Measurements from ENCODE around the gene PRTG.

The PRTG gene

DNA sequence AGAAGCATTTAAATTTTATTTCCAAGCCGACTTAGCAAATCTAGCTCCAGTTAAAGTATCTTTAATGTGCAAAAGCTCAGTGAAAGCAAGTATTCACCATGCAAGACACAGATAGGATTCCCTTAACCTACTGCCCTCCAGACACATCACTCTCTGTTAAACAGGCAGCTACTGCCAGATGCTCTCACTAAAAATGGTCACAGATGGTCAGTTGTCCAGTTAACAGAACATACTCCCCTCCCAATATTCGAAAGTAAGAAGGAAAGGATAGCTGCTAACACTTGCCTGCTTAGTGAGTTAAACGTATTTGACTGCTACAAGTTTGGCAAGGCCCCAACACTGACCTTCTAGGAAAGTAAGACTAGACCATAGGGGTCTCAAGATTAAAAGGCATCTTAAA, 73.7 kb downstream of the PRTG start:
- H3K4me3 ChIP-seq (ENCODE audit: low read length), result no peak overlapping the region
- no peak for DNase-seq (ENCODE audit: low read depth, low spot score)
- H3K9me3 ChIP-seq (ENCODE audit: control insufficient read depth, insufficient read depth, low read length), result no peaks in the 10 kb centered on the region
- WGBS (ENCODE audit: insufficient coverage, insufficient read length), result no CpG with 5 or more reads among the region's 3 CpGs
- H3K36me3 ChIP-seq (ENCODE audit: control insufficient read depth, insufficient read depth, low read length), result no peaks in the 10 kb centered on the region
- H3K4me1 ChIP-seq (ENCODE audit: control insufficient read depth, insufficient read depth, low read length), result no peaks in the 10 kb centered on the region
- H3K27me3 ChIP-seq (ENCODE audit: control insufficient read depth, insufficient read depth, low read length), result no peaks in the 10 kb centered on the region
- H3K27ac ChIP-seq (ENCODE audit: low read length), result no peak overlapping the region

- H3K27me3 ChIP-seq (ENCODE audit: control insufficient read depth, insufficient read depth, low read length), result no peaks in the 10 kb centered on the region
- no peak for DNase-seq (ENCODE audit: low read depth, low spot score)
- no peaks in the 10 kb centered on the region for H3K36me3 ChIP-seq (ENCODE audit: control insufficient read depth, insufficient read depth, low read length)
- no CpG with 5 or more reads among the region's 4 CpGs for WGBS (ENCODE audit: insufficient coverage, insufficient read length)
- no peak overlapping the region for H3K27ac ChIP-seq (ENCODE audit: low read length)
- H3K9me3 ChIP-seq (ENCODE audit: control insufficient read depth, insufficient read depth, low read length), result no peaks in the 10 kb centered on the region
- H3K4me1 ChIP-seq (ENCODE audit: control insufficient read depth, insufficient read depth, low read length), result peaks cover 4% of the 10 kb centered on the region; the same call in 1 of the 2 replicates
- H3K4me3 ChIP-seq (ENCODE audit: low read length), result no peak overlapping the region
These were observed 77.2 kb downstream of the PRTG start for GRCh38 chr15:55665605-55666227.

DNA sequence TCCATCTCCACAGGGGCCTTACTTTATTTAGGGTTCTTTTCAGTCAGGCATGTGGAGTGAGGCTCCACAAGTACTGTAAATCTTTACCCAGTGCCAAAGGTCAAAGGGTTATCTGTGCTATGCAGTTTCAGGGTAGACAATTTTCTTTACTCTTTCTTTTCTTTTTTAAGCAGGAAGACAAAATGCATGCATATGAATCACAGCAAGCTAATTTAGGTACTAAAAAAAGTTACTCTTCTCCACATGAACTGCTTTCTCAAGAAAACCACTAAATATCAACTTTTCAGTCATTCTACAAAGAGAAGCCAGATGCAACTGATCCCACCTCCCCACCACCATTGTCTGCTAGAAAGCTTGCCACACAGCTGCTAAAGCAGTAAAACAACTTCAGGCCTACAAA, 81.5 kb downstream of the PRTG start:
- Histone ChIP-seq H3K27ac (ENCODE audit: low read length) (no peak overlapping the region), H3K9me3 (ENCODE audit: control insufficient read depth, insufficient read depth, low read length) (no peaks in the 10 kb centered on the region), H3K4me3 (ENCODE audit: low read length) (no peak overlapping the region), H3K4me1 (ENCODE audit: control insufficient read depth, insufficient read depth, low read length) (peaks cover 4% of the 10 kb centered on the region; the same call in 1 of the 2 replicates), H3K27me3 (ENCODE audit: control insufficient read depth, insufficient read depth, low read length) (no peaks in the 10 kb centered on the region), H3K36me3 (ENCODE audit: control insufficient read depth, insufficient read depth, low read length) (no peaks in the 10 kb centered on the region)
- DNase-seq (ENCODE audit: low read depth, low spot score), result peak; percentile 37

- no CpG with 5 or more reads among the region's 5 CpGs for WGBS (ENCODE audit: insufficient coverage, insufficient read length)
- H3K4me3 ChIP-seq (ENCODE audit: low read length), result no peak overlapping the region
- H3K27me3 ChIP-seq (ENCODE audit: control insufficient read depth, insufficient read depth, low read length), result no peaks in the 10 kb centered on the region
- no peak overlapping the region for H3K27ac ChIP-seq (ENCODE audit: low read length)
- H3K9me3 ChIP-seq (ENCODE audit: control insufficient read depth, insufficient read depth, low read length), result no peaks in the 10 kb centered on the region
- H3K36me3 ChIP-seq (ENCODE audit: control insufficient read depth, insufficient read depth, low read length), result no peaks in the 10 kb centered on the region
- peaks cover 4% of the 10 kb centered on the region; the same call in 1 of the 2 replicates for H3K4me1 ChIP-seq (ENCODE audit: control insufficient read depth, insufficient read depth, low read length)
- no peak for DNase-seq (ENCODE audit: low read depth, low spot score)
These were observed 82.8 kb downstream of the PRTG start for GRCh38 chr15:55660153-55660552.

GRCh38 chr15:55659481-55659880, 83.5 kb downstream of the PRTG start:
- Histone ChIP-seq H3K4me3 (ENCODE audit: low read length) (no peak overlapping the region), H3K36me3 (ENCODE audit: control insufficient read depth, insufficient read depth, low read length) (no peaks in the 10 kb centered on the region), H3K9me3 (ENCODE audit: control insufficient read depth, insufficient read depth, low read length) (no peaks in the 10 kb centered on the region), H3K27me3 (ENCODE audit: control insufficient read depth, insufficient read depth, low read length) (no peaks in the 10 kb centered on the region), H3K4me1 (ENCODE audit: control insufficient read depth, insufficient read depth, low read length) (peaks cover 4% of the 10 kb centered on the region; the same call in 1 of the 2 replicates), H3K27ac (ENCODE audit: low read length) (no peak overlapping the region)
- no CpG with 5 or more reads among the region's 11 CpGs for WGBS (ENCODE audit: insufficient coverage, insufficient read length)
- no peak for DNase-seq (ENCODE audit: low read depth, low spot score)

DNA sequence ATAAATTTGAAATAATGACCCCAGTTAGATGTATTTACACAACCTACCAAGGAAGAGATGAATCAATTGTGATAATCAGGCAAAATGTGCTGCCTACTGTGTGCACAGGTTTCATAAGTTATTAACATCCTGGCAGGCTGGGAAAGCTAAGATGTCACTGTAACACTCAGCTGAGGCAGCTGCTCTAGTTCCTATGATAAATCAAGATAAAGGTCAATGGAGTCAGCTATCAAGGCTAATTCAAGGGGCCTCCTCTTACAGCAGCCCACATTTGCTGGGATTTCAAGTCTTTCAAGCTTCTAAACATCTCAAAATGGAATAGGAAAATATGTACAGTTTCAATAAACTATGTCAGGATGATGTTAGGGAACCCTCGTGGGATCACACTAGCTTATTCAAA, 84.1 kb downstream of the PRTG start:
- no peak overlapping the region for H3K4me3 ChIP-seq (ENCODE audit: low read length)
- no peaks in the 10 kb centered on the region for H3K9me3 ChIP-seq (ENCODE audit: control insufficient read depth, insufficient read depth, low read length)
- no peaks in the 10 kb centered on the region for H3K27me3 ChIP-seq (ENCODE audit: control insufficient read depth, insufficient read depth, low read length)
- H3K36me3 ChIP-seq (ENCODE audit: control insufficient read depth, insufficient read depth, low read length), result no peaks in the 10 kb centered on the region
- H3K27ac ChIP-seq (ENCODE audit: low read length), result no peak overlapping the region
- no peak for DNase-seq (ENCODE audit: low read depth, low spot score)
- peaks cover 4% of the 10 kb centered on the region; the same call in 1 of the 2 replicates for H3K4me1 ChIP-seq (ENCODE audit: control insufficient read depth, insufficient read depth, low read length)
- WGBS (ENCODE audit: insufficient coverage, insufficient read length), result no CpG with 5 or more reads among the region's 1 CpG

DNA sequence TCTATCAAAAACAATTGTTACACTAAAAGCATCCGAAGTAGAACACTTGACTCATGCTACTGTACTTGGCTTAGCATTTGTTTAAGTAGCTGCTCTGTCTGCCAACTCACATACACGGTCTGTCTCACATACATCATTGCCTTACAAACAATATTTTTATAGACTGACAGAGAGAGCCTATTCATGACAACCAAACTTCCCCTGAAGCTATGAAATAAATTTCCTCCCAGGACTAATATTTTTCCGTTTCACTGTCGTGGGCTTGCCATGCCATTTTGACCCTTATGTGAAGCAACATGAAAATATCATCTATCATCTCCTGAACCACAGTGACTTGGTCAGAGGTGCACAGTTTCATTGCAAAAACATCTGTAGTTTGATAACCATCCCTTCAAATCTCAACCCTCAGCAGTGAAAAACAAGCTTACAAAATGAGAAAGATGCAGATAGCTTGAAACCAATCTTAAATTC, 88.4 kb downstream of the PRTG start:
- no peak for DNase-seq (ENCODE audit: low read depth, low spot score)
- no peak overlapping the region for H3K27ac ChIP-seq (ENCODE audit: low read length)
- H3K4me3 ChIP-seq (ENCODE audit: low read length), result no peak overlapping the region
- H3K9me3 ChIP-seq (ENCODE audit: control insufficient read depth, insufficient read depth, low read length), result no peaks in the 10 kb centered on the region
- no peaks in the 10 kb centered on the region for H3K27me3 ChIP-seq (ENCODE audit: control insufficient read depth, insufficient read depth, low read length)
- no CpG with 5 or more reads among the region's 4 CpGs for WGBS (ENCODE audit: insufficient coverage, insufficient read length)
- no peaks in the 10 kb centered on the region for H3K36me3 ChIP-seq (ENCODE audit: control insufficient read depth, insufficient read depth, low read length)
- peaks cover 4% of the 10 kb centered on the region; the same call in 1 of the 2 replicates for H3K4me1 ChIP-seq (ENCODE audit: control insufficient read depth, insufficient read depth, low read length)

- H3K4me1 ChIP-seq (ENCODE audit: control insufficient read depth, insufficient read depth, low read length), result peaks cover 4% of the 10 kb centered on the region; the same call in 1 of the 2 replicates
- no peaks in the 10 kb centered on the region for H3K36me3 ChIP-seq (ENCODE audit: control insufficient read depth, insufficient read depth, low read length)
- no peak overlapping the region for H3K4me3 ChIP-seq (ENCODE audit: low read length)
- no peaks in the 10 kb centered on the region for H3K27me3 ChIP-seq (ENCODE audit: control insufficient read depth, insufficient read depth, low read length)
- no peaks in the 10 kb centered on the region for H3K9me3 ChIP-seq (ENCODE audit: control insufficient read depth, insufficient read depth, low read length)
- H3K27ac ChIP-seq (ENCODE audit: low read length), result no peak overlapping the region
- 100% methylated on average over 1 of the region's 3 CpGs for WGBS (ENCODE audit: insufficient coverage, insufficient read length)
- DNase-seq (ENCODE audit: low read depth, low spot score), result no peak
These were observed 90.0 kb downstream of the PRTG start for GRCh38 chr15:55652909-55653495.

- Histone ChIP-seq H3K27ac (ENCODE audit: low read length) (no peak overlapping the region), H3K4me1 (ENCODE audit: control insufficient read depth, insufficient read depth, low read length) (peaks cover 4% of the 10 kb centered on the region; the same call in 1 of the 2 replicates), H3K9me3 (ENCODE audit: control insufficient read depth, insufficient read depth, low read length) (no peaks in the 10 kb centered on the region), H3K4me3 (ENCODE audit: low read length) (no peak overlapping the region), H3K36me3 (ENCODE audit: control insufficient read depth, insufficient read depth, low read length) (no peaks in the 10 kb centered on the region), H3K27me3 (ENCODE audit: control insufficient read depth, insufficient read depth, low read length) (no peaks in the 10 kb centered on the region)
- no peak for DNase-seq (ENCODE audit: low read depth, low spot score)
- no CpG with 5 or more reads among the region's 7 CpGs for WGBS (ENCODE audit: insufficient coverage, insufficient read length)
These were observed 90.6 kb downstream of the PRTG start for GRCh38 chr15:55652359-55652758.

DNA sequence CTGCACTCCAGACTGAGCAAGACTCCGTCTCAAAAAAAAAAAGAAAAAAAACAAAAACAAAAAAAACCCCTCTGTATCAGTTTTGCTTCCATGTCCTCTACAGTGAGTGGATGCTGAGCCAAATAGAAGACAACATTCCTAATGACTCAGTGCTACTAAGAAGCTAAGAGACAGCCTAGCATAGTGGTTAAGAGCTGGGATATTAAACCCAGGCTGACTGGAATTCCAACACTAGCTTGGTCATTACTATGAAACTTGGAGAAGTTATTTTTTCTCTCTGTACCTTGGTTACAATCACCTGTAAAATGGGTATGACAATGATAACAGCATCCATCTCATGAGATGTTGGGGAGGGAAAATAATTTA, 93.9 kb downstream of the PRTG start:
- H3K27ac ChIP-seq (ENCODE audit: low read length), result no peak overlapping the region
- no peaks in the 10 kb centered on the region for H3K36me3 ChIP-seq (ENCODE audit: control insufficient read depth, insufficient read depth, low read length)
- H3K4me1 ChIP-seq (ENCODE audit: control insufficient read depth, insufficient read depth, low read length), result peaks cover 4% of the 10 kb centered on the region; the same call in 1 of the 2 replicates
- H3K27me3 ChIP-seq (ENCODE audit: control insufficient read depth, insufficient read depth, low read length), result no peaks in the 10 kb centered on the region
- no peaks in the 10 kb centered on the region for H3K9me3 ChIP-seq (ENCODE audit: control insufficient read depth, insufficient read depth, low read length)
- WGBS (ENCODE audit: insufficient coverage, insufficient read length), result no CpG with 5 or more reads among the region's 1 CpG
- no peak overlapping the region for H3K4me3 ChIP-seq (ENCODE audit: low read length)
- DNase-seq (ENCODE audit: low read depth, low spot score), result no peak

GRCh38 chr15:55638764-55639163, 104.2 kb downstream of the PRTG start:
- no peak for DNase-seq (ENCODE audit: low read depth, low spot score)
- H3K36me3 ChIP-seq (ENCODE audit: control insufficient read depth, insufficient read depth, low read length), result no peaks in the 10 kb centered on the region

More at GRCh38 chr15:55638764-55639163, 104.2 kb downstream of the PRTG start:
- Histone ChIP-seq H3K9me3 (ENCODE audit: control insufficient read depth, insufficient read depth, low read length) (no peaks in the 10 kb centered on the region), H3K4me3 (ENCODE audit: low read length) (no peak overlapping the region), H3K4me1 (ENCODE audit: control insufficient read depth, insufficient read depth, low read length) (no peaks in the 10 kb centered on the region), H3K27me3 (ENCODE audit: control insufficient read depth, insufficient read depth, low read length) (no peaks in the 10 kb centered on the region), H3K27ac (ENCODE audit: low read length) (no peak overlapping the region)
- WGBS (ENCODE audit: insufficient coverage, insufficient read length), result no CpG with 5 or more reads among the region's 1 CpG
